Activated CD4-positive, alpha-beta T cell treated with anti-CD3 and anti-CD28 coated beads, Interleukin-2, amount 50 U/mL, for 24 hours (primary cell): ENCODE results near the gene TJP3.

ENCODE experiments used
- DNase-seq, 2 donors: peaks; one replicate each; pipeline ENCODE4 v3.0.0-alpha.2; 2020; ENCODE audit warnings: low read depth in 1 of 2, low spot score in 1 of 2

The TJP3 gene

DNA sequence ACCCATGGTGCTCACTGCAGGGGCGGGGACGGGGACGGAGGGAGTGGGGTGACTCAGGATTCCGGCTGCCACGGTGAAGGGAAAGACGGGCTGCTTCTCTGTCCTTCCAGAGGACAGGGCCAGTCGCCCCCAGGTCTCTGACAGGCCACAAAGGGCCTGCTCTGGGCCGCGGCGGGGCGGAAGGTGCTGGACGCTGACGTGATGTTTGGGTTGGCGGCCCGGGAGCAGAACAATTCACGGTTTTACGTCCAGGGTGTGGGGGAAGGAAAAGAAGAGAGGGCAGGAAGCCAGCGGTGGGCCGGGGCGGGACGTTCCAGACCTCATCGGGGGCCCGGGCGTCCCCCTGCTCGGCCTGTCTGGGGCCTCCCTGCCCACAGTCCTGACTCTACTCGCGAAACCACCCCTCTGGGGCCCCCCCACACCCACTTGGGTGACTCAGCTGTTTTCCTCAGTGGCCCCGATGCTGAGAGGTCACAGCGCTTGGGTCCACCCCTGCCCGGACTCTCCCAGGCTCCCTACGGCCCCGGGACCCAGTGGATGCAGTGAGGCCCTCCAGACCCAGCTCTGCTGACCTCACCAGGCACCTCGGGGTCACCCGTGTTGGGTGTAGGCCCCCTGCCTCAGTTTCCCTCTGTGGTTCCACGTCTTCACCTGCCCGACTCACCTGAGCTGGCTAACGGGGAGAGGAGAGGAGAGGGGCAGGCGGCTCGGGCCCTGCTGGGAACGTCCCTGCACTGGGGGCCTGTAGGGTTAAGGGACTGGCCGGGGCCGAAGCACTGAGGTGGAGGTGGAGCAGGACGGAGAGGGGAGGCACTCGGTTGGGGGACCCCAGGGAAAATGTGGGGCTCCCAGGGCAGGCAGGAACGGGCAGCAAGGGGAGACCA, 37.1 kb upstream of the TJP3 start:
- DNase-seq, result no peak

DNA sequence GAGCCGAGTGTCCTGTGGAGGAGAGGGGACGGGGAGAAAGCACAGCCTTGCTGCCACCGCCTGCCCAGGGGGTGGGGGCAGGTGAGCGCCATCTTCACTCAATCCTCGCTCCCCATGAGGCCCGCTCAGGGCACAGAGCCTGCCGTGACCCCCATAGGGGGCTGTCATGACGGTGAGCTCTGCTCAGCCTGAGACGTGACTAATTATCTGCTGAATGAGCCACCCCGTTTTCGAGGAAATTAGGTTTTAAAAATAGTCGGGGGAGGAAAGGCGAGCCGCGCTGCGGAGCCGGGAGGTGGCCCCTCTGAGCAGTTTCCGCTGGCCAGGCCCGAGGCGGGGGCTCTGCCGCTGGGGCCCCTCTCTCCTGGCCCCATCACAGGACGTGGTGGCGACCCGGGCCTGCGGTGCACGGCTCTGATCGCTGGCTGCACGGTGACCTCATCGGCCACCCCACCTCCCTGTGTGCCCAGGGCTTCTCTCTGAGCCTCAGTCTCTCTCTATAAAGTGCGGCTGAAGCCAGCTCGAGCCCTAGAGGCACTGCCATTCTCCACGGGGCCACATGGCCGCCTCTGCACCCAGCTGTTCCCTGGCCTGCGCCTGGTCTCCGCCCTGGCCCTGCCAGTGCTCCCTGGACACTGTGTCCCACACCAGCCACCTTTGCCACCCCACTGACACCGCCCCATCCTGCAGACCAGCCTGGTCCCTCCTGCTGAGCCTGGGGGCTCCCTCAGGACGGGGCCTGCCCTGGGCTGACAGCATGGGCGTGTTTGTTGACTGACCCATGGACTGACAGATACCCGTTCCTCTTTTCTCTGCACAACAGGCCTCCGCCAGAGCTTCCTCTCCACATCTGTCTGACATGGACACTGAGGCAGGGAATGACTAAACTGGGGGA, 36.3 kb upstream of the TJP3 start:
- DNase-seq, result no peak

DNA sequence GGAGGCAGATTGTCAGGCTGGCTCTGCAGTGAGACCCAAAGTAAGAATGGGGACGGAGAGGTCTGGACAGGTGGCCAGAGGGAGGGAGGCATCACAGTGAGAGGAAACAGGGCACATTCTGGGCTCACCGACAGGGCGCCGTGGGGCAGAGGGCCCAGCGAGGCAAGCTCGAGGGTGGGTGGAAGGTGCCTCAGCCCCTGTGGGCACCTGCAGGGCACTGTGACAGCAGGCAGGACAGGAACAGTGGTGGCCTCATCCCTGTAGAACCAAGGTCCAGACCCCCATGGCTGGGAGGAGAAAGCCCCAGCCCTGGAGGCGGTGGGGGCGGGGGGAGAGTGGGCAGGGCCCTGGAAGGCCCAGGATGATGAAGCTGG, 35.6 kb upstream of the TJP3 start:
- no peak for DNase-seq

DNA sequence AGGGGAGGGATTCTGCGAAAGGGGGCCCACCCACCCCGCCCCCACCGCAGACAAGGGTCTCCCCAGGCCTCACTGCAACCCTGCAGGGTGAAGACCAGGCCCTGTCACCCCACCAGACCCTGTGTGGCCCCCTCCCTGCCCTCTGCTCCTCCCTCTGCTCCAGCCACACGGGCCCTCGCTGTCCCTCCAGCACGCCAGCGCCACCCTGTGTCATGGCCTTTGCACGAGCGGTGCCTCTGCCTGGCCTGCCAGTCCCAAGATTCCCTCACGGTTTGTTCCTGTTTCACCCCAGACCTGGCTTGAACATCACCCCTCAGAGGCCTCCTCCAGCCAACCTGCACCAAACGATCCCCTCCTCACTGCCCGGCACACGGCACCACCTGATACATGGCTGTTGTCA, 35.2 kb upstream of the TJP3 start:
- no peak for DNase-seq

DNA sequence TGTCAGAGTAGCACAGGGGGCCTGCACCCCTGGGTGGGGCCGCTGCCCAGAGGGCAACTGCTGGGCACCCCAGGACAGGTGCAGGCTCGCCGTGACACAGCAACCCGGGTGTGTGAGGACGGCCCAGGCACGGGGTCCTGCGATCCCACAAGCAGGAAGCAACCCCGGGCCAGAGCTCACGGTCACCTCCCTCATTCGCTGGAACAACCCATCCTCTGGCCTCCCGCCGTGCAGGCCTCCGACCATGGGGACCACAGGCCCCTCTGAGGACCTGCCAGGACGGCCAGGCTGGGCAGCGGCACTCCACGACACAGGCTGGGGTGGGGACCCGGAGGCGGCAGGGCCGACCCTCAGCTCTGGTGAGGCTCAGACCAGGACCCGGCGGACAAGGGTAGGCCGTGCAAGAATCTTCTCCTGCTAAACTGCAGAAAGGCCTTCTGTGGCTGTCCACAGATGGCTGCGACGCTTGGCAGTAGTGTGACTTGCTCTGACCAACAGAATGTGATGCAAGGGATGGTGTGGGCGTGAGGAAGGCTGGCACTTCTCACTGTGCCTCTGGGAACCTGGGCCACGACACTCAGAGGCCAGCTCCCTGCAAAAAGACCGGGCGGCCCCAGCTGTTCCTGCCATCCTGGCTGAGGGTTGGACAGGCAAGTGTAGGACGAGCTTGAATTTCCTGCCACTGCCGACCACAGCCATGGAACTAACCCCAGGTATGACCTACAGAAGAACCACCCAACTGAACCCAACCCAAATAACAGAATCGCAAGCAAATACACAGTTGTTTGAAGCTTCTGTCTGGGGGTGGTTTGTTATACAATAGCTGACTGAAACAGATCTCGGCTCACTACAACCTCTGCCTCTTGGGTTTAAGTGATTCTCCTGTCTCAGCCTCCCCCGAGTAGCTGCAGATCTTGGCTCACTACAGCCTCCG, 34.4 kb upstream of the TJP3 start:
- no peak for DNase-seq

DNA sequence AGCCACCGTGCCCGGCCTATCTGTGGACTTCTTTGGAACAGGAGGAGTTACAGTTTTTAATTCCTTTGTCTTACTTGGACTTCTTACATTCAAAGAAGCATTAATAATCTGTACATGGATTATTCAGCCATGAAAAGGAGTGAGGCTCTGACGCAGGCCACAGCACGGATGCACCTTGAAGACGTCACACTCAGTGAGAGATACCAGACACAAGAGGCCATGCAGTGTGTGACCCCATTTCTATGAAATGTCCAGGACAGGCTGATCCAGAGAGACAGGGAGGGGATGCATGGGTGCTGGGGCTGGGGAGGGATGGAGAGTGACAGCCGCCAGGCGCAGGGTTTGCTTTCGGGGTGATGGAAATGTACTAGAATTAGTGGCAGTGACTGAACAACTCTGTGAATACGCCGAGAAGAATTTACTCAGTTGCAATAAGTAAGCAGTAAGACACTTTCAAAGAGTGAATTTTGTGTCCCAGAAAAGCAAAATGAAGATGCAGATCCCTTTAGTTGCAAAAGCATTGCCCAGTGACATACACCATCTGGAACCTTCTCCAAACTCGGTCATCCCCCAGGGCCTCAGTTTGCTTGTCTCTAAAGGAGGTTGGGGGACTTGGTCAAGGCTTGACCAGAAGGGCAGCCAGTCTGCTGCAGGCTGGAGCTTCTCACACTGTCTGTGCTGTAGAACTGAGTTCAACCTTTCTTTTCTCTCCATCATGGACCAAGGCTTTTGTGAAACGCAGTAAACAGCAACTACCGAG, 33.2 kb upstream of the TJP3 start:
- no peak for DNase-seq

DNA sequence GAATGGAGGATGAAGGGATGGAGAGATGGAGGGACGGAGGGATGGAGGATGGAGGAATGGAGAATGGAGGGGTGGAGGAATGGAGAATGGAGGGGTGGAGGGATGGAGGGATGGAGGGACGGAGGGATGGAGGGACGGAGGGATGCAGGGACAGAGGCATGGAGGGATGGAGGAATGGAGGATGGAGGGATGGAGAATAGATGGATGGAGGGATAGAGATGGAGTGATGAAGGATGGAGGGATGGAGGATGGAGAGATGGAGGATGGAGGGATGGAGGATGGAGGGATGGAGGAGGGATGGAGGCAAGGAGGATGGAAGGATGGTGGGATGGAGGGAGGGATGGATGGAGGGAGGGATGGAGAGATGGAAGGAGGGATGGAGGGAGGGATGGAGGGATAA, 30.0 kb upstream of the TJP3 start:
- no peak for DNase-seq

DNA sequence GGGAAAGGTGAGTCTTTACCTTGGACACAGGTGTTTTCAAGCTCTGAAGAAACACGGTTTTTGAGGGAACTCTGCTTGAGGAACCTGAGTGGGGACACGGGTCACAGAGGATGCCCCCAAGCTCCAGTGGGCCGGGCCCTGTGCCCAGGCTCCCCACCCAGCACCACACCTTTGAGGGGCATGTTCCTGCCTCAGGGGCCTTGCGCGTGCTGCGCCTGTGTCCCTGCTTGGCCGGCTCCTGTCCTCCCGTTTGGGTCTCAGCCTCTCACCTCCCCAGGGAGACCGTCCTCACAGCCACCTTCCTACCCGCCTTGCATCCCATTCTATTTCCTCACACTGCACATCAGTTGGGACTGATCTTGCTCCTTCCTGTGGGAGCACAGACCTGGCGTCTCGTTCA, 29.0 kb upstream of the TJP3 start:
- DNase-seq, result no peak

DNA sequence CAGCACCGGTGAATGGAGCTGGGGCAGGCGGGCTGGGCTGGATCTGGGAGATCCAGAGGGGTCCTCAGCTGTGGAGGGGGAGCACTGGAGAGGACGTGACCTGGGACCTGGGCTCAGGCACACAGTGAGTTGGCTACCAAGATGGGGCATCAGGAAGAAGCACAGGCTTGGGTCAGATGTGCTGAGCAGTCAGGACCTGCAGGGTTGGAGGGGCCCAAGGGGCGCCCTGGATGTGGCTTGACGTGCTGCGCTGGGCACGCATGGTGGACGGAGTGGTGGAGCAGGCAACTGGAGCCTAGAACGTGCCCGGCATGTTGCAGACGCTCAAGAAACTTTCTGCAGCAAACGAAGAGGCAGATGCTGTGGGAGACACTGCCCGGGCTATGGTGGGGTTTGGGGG, 28.6 kb upstream of the TJP3 start:
- DNase-seq, result no peak

DNA sequence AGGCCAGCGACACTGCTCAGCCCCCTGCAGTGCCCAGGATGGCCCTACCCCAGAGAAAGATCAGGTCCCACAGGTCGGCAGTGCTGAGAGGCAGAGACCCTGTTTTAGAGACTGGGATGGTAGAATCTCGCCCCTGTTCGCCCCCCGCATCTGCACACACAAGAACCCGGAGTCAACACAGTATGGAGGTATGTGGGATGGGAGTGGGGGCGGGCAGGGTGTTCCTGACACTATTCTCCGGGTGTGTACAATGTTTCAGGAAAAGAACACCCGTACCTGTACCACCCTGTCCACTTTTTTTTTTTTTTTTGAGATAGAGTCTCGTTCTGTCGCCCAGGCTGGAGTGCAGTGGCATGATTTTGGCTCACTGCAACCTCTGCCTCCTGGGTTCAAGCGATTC, 27.2 kb upstream of the TJP3 start:
- no peak for DNase-seq

DNA sequence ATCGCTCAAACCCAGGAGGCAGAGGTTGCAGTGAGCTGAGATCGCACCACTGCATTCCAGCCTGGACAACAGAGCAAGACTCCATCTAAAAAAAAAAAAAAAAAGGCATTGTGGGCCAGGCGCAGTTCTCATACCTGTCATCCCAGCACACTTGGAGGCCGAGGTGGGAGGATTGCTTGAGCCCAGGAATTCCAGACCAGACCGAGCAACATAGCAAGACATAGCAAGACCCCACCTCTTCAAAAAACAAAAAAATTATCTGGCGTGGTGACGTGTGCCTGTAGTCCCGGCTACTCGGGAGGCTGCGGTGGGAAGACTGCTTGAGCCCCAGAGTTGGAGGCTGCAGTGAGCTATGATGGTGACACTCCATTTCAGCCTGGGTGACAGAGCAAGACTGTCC, 25.9 kb upstream of the TJP3 start:
- no peak for DNase-seq

DNA sequence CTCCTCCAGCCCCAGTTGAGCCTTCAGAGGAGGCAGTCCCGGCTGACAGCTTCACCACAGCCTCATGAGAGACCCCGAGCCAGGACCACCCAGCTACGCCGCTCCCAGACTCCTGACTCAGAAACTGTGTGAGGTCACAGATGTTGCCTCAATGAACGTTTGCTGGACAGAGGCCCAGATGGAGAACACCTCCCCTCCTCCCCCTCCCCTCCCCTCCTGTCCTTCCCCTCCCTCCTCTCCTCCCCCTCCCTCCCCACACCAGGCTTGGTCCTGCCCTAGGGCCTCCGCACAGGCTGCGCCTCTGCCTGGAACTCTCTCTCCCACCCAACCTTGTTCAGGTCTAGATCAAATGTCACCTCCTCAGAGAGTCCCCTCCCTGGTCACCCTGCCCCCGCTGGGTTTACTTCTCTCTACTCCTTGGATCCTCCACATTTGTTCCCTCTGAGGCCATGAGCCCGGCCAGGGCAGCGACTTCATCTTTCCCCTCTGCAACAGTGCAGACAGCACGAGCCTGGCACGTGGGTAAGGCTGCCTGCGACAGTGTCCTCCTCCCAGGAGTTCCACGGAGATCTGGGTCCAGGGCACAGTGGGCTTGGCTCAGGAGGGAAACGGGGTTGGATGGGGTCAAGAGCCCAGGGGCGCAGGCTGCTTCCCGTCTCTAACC, 25.3 kb upstream of the TJP3 start:
- no peak for DNase-seq

DNA sequence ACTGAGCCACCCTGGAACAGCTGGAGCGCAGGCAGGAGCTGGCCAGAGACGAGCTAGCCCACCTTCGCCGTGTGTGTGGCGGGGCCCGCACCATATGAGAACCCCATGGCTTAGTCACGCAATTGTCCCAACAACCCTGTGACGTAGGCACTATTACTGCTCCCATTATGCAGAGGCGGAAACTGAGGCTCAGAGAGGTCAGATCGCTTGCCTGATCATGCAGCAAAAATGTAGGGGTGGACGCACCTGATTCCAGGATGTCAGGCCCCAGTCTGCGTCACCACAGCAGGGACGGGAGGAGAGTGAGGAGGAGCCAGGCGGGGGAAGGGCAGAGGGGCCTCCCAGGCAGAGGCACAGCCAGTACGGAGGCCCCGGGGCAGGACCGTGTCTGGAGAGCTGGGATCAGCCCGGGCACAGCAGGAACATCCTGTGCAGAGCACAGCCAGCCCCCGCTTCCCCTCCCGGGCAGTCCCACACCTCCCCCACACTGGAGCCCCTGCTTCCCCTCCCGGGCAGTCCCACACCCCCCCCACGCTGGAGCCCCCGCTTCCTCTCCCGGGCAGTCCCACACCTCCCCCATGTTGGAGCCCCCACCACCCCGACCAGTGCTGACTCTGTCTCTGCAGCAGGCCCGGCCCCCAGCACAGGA, 24.7 kb upstream of the TJP3 start:
- DNase-seq, result no peak

DNA sequence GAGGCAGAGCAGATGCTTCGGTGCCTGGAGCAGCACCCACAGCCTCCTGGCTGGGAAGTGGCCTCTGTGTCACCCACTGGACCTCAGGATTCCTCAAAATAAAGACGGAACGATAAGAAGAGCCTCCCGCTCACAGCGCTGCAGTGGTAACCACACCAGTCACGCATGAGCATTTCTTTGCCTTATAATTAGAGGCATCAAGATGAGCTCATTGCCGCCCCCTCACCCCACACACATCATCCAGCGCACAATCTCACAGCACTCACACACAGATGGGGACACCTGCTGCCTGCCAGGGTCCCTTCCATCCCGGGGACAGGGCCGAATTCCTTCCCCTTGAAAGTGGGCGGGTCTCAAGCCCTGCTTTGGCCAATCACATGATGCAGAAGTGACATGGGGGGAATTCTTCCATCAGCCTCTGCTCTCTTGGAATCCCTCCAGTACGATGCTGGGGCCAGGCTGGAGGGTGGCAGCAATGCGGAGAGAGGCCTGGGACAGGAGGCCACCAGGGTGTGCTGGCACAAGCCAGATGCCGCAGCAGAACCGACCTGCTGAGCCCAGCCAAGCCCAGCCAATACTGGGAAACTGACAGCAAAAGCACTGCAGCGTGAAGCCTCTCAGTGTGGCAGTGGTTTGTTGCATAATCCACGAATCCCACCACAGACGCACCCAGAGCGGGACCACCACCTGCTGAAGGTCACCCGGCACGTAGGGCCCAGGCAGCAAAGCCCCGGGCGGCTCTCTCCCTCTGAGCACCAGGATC, 23.9 kb upstream of the TJP3 start:
- no peak for DNase-seq

DNA sequence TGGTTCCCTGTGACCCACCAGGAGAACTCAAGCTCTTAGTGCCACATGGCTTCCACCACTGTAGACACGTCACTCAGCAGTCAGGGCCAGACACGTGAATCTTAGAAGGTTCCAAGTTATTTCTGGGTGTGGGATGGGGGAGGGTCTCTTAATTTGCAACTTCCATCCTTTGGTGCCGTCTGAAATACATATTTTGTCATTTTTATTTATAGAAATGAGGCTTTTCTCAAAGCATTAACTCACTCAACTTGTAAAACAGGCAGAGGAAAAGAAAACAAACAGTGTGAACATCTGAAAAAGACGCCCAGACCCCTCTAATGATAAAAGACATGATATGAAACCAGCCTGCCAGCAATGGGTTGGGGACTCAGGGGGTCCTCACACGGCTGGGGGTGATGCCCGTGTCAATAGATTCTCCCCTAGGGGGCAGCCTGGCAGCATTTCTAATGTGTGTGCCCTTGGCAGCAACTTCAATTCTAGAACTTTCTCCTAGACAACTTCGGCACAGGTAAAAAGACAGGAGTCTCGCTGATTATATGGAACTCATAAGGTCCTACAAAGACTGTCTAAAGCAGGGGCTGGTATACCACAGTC, 23.3 kb upstream of the TJP3 start:
- no peak for DNase-seq

DNA sequence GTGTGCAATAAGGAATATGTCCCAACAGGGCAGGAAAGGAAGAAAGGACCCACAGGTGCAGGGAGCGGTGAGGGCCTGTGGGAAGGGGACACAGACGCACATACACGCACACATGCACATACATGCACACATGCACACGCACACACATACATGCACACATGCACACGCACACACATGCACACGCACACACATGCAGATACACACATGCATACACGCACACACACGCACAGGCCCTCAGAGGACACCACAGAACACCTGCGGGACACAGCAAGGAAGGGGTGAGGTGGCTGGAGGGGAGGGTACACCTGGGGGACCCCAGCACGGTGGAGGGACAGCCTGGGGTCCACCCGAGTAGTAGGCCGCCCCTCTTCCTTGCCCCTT, 20.8 kb upstream of the TJP3 start:
- DNase-seq, result no peak

DNA sequence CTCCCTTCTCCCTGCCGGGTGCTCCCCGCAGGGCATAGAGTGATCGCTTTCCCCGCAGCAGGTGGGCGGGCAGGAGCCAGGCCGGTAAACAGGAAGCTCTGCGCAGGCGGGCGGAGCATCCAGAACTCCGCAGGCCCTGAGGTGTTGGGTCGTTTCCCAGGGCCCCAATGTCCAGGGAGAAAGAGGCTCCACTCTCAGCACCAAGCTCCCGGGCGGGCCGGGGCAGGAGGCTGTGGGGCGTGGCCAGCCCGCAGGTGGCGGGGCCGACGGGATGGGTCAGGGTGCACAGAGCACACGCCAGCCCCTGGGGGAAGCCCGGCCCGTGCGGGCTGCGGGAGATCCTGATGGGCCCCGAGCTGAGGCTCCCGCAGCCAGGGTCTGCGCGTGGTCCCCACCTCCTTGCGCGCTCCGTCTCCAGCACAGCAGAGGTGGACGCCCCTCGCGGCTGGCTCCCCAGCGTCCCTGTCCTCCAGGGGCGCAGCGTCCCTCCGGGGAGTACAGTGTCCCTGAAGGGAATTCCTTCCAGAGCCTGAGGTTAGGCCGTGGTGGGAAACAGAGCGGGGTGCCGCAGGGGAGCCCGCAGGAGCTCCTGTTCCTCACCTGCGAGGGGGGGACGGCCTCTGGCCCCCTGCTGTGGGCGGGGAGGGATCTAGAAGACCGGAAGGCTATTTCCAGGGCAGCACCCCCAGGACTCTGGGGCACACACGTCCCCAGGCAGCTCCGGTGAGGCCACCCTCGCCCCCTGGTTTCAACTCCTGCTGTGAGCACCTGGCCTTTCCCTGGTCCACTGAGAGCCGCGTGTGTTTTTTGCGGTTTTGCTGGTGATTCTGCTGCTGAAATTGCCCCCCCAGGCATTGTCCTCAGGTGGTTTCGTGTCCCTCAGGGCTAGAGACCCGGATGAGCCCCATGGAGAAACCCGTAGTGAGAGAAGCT, 20.1 kb upstream of the TJP3 start:
- no peak for DNase-seq
